Measurements from ENCODE around the gene ETHE1.
"Not testable (repeated sequence)": the region's sequence is repeated elsewhere in the genome, so short reads cannot be mapped to it uniquely, and the experiment has no call there.

Gene ETHE1

GRCh38 chr19:43524922-43525835, 1.8 kb downstream of the ETHE1 start:
- peak; percentile 54 for DNase-seq (ENCODE audit: low read depth, low spot score)

DNA sequence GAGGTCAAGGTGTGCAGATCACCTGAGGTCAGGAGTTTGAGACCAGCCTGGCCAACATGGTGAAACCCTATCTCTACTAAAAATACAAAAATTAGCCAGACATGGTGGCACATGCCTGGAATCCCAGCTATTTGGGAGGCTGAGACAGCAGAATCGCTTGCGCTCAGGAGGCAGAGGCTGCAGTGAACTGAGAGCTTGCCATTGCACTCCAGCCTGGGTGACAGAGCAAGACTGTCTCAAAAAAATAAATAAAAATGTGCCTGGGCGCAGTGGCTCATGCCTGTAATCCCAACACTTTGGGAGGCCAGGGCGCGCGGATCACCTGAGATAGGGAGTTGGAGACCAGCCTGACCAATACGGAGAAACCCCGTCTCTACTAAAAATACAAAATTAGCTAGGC, 3.3 kb downstream of the ETHE1 start:
- not testable (repeated sequence) for DNase-seq (ENCODE audit: low read depth, low spot score)

DNA sequence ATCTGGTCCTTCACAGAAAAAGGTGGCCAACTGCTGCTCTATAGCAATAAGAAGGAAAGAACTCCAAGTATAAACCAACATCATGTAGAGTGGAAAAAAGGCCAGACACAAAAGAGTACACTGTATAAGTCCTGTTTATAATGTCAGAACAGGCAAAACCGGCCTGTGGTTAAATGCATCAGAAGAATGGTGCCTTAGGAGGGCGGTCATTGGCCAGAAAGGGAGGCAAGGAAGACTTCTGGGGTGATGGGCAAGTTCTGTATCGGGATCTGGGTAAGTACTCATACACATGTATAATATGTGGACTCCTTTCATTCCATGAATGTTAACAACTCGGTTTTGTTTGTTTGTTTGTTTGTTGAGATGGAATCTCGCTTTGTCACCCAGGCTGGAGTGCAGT, 4.1 kb downstream of the ETHE1 start:
- DNase-seq (ENCODE audit: low read depth, low spot score): no peak

- peak; percentile 96 for DNase-seq (ENCODE audit: low read depth, low spot score)
Measured at GRCh38 chr19:43519436-43520088, 7.4 kb downstream of the ETHE1 start.

GRCh38 chr19:43518051-43518450, 8.9 kb downstream of the ETHE1 start:
- DNase-seq (ENCODE audit: low read depth, low spot score): no peak

- DNase-seq (ENCODE audit: low read depth, low spot score): not testable (repeated sequence)
Measured at GRCh38 chr19:43512399-43512798, 14.6 kb downstream of the ETHE1 start.

- no peak for DNase-seq (ENCODE audit: low read depth, low spot score)
Measured at GRCh38 chr19:43511324-43511723, 15.7 kb downstream of the ETHE1 start.

GRCh38 chr19:43510713-43511112, 16.3 kb downstream of the ETHE1 start:
- DNase-seq (ENCODE audit: low read depth, low spot score): no peak

- DNase-seq (ENCODE audit: low read depth, low spot score): no peak
Measured at GRCh38 chr19:43507880-43508279, 19.1 kb downstream of the ETHE1 start.

- no peak for DNase-seq (ENCODE audit: low read depth, low spot score)
Measured at GRCh38 chr19:43506629-43507028, 20.4 kb downstream of the ETHE1 start.

GRCh38 chr19:43505941-43506340, 21.1 kb downstream of the ETHE1 start:
- no peak for DNase-seq (ENCODE audit: low read depth, low spot score)

GRCh38 chr19:43505186-43505456, 21.9 kb downstream of the ETHE1 start:
- DNase-seq (ENCODE audit: low read depth, low spot score): no peak

GRCh38 chr19:43504426-43505185, 22.4 kb downstream of the ETHE1 start, which contains the start of gene PHLDB3:
Gene PHLDB3, minus strand, starts transcription at chr19:43504746. Its CDS starts 628 bp downstream, at chr19:43504118.
- no peak for DNase-seq (ENCODE audit: low read depth, low spot score)

DNA sequence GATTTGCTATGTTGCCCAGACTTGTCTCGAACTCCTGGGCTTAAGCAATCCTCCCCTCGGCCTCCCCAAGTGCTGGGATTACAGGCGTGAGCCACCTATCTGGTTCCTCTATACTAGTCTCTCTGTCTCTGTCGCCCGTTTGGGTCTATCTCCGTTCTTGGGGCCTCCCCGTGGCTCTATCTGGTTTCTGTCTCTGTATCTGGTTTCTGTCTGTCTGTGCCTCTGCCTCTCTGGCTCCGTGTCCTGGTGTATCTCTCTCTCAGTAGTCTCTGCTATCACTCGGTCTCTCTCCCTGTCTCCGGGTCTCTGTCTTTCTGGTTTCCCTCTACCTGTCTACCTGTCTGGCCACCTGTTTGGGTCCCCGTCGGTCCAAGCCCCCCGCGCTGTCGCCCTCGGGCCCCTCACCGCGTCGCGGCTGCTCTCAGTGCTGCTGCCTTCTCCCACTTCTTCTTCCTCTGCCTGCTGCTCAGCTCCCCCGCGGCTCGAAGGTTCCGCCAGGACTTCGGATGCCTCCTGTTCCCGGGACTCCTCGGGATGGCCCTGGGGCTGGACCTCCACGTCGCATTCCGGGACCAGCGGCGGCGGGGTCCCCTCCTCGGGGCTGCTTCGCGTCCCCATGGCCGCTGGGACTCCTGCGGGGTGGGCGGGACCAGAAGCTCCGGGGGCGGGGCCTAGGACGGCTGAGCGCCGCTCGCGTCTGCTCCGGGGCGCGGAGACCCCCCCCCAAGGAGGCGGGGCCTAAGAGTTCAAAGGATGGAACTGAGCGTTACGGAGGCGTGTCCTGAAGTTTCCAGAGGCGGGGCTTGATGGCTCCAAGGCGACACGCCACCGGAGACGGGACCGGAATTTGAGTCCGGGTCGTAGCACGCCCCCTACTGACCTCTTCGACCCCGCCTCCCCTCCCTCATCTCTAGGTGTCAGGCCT, 23.2 kb downstream of the ETHE1 start:
- DNase-seq (ENCODE audit: low read depth, low spot score): peak; percentile 96

DNA sequence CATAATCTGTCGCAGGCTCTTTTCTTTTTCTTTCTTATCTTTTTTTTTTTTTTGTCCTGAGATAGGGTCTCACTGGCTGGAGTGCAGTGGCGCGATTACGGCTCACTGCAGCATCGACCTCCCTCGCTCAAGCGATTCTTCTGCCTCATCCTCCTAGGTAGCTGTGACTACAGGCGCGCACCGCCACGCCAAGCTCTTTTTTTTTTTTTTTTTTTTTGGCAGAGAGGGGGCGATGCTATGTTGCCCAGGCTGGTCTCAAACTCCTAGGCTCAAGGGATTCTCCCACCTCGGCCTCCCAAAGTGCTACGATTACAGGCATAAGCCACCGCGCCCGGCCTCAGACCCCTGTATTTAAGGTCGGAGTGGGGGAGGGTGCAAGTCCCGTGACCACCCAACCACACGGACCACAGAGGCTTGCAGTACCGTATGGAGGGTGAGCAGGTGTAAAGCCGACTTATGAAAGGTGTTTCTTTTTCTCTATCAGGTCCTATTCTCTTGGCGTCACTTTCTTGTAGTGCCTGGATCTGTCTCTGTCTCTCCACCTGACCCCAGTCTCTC, 24.5 kb downstream of the ETHE1 start:
- no peak for DNase-seq (ENCODE audit: low read depth, low spot score)

DNA sequence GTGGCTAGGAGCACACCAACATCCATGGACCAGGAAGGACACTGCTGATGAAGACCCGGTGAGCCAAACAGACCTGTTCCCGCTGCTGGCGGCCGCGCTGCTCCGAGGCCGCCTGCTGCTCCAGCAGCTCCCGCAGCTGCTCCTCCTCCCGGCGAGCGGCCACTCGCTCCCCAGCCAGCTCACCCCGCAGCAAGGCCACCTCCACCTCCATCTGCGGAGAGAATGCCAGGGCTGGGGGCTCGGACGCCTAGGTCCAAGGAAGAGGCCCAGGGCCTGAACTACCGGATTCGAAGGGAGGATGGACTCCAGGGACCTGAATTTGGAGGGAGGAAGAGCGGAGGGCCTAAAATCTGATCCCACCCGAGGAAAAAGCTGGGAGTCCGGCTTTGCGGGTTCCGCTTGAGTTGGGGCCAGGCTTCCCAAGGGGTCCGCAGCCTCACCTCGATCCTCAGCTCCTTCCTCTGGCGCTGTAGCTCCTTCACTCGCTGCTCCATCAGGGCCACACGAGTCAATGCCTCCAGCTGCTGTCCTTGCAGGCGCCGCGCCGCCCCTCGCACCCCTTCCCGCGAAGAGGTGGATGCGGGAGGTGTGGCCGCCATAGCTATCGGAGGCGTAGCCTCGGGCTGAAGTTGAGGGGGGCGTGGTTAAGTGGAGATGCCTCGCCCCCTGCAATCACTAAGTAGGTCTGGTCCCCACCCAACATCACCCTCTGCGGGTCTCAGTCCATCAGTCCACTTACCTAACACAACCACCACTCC, 25.2 kb downstream of the ETHE1 start:
- peak; percentile 47 for DNase-seq (ENCODE audit: low read depth, low spot score)

GRCh38 chr19:43499042-43499441, 28.0 kb downstream of the ETHE1 start:
- DNase-seq (ENCODE audit: low read depth, low spot score): no peak

DNA sequence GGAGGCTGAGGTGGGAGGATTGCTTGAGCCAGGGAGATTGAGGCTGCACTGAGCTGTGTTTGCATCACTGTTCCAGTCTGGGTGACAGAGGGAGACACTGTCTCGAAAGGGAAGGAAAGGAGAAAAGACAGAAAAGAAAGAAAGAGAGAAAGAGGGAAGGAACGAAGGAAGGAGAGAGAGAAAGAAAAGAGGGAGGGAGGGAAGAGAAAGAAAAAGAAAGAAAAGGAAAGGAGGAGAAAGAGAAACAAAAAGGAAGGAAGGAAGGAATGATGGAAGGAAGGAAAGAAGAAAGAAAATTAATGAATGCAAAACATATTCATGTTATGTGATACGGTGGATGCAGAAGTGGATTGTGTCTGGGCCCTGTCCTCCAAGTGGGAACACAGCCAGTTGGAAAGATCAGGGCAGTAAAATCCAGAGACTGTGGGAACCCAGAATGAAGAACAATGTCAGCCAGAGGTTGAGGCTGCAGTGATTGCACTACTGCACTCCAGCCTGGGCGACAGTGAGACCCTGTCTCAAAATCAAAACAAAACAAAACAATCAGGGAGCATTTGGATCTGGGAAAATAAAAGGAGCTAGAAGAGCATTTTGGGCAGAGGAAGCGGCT, 28.7 kb downstream of the ETHE1 start:
- peak; percentile 26 for DNase-seq (ENCODE audit: low read depth, low spot score)

DNA sequence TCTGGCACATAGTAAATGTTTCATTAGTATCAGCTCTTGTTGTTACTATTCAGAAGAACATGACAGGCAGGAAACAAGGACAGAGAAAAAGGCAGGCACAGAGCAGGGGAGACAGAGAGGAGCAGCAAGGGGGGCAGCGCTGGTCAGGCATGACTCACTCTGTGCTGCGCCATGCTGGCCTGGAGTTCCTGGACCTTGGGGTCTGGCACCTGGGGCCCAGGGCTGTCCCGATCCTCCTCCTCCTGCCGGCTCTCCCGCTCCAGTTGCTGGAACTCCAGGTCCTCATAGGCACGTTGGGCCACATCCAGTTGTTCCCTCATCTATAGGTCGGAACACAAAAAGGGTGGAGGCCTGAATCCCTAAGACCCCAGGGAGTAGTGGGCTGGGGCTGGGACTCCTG, 30.0 kb downstream of the ETHE1 start:
- DNase-seq (ENCODE audit: low read depth, low spot score): no peak

- DNase-seq (ENCODE audit: low read depth, low spot score): no peak
Measured at GRCh38 chr19:43495082-43495481, 31.9 kb downstream of the ETHE1 start.

Data from astrocyte of the hippocampus (primary cell).